ENCODE measurements around the gene DCTN3. TPM values are rescaled to one million over a fixed set of nuclear protein-coding genes. Genes with fewer than 3 reads are reported as not detected.

Gene DCTN3
- total RNA-seq, 1 donor from 2014 or later = 92.7 TPM

- no peak for TF ChIP-seq CTCF (IDR thresholded peaks at IDR 0.05; ENCODE audit: insufficient read depth, low read length, poor library complexity, severe bottlenecking)
- DNase-seq (ENCODE audit: low read depth) = no peak
- Histone ChIP-seq H3K36me3 (ENCODE audit: control insufficient read depth, insufficient read depth, low read length) (no peaks in the 10 kb centered on the region), H3K27me3 (ENCODE audit: control insufficient read depth, insufficient read depth, low read length) (peaks cover 82% of the 10 kb centered on the region), H3K4me3 (ENCODE audit: low read depth, low read length) (no peak overlapping the region)
Measured at GRCh38 chr9:34577400-34578240, 42.7 kb downstream of the DCTN3 start.

- Histone ChIP-seq H3K27me3 (ENCODE audit: control insufficient read depth, insufficient read depth, low read length) (peaks cover 78% of the 10 kb centered on the region), H3K4me3 (ENCODE audit: low read depth, low read length) (no peak overlapping the region), H3K36me3 (ENCODE audit: control insufficient read depth, insufficient read depth, low read length) (no peaks in the 10 kb centered on the region)
- TF ChIP-seq CTCF (IDR thresholded peaks at IDR 0.05; ENCODE audit: insufficient read depth, low read length, poor library complexity, severe bottlenecking) = no peak
- DNase-seq (ENCODE audit: low read depth) = no peak
Measured at GRCh38 chr9:34576597-34577399, 43.5 kb downstream of the DCTN3 start.

- no peak overlapping the region for H3K4me3 ChIP-seq (ENCODE audit: low read depth, low read length)
- no peak for TF ChIP-seq CTCF (IDR thresholded peaks at IDR 0.05; ENCODE audit: insufficient read depth, low read length, poor library complexity, severe bottlenecking)
- no peaks in the 10 kb centered on the region for H3K36me3 ChIP-seq (ENCODE audit: control insufficient read depth, insufficient read depth, low read length)
- DNase-seq (ENCODE audit: low read depth) = no peak
- H3K27me3 ChIP-seq (ENCODE audit: control insufficient read depth, insufficient read depth, low read length) = peaks cover 80% of the 10 kb centered on the region
Measured at GRCh38 chr9:34575862-34576596, 44.3 kb downstream of the DCTN3 start.

- no peak for DNase-seq (ENCODE audit: low read depth)
- H3K27me3 ChIP-seq (ENCODE audit: control insufficient read depth, insufficient read depth, low read length) = peaks cover 80% of the 10 kb centered on the region
- TF ChIP-seq CTCF (IDR thresholded peaks at IDR 0.05; ENCODE audit: insufficient read depth, low read length, poor library complexity, severe bottlenecking) = no peak
- H3K36me3 ChIP-seq (ENCODE audit: control insufficient read depth, insufficient read depth, low read length) = no peaks in the 10 kb centered on the region
- no peak overlapping the region for H3K4me3 ChIP-seq (ENCODE audit: low read depth, low read length)
Measured at GRCh38 chr9:34575241-34575640, 45.1 kb downstream of the DCTN3 start.

GRCh38 chr9:34574571-34574970 lies 45.7 kb downstream of the DCTN3 start:
- no peak for DNase-seq (ENCODE audit: low read depth)
- H3K4me3 ChIP-seq (ENCODE audit: low read depth, low read length) = no peak overlapping the region
- no peaks in the 10 kb centered on the region for H3K36me3 ChIP-seq (ENCODE audit: control insufficient read depth, insufficient read depth, low read length)
- H3K27me3 ChIP-seq (ENCODE audit: control insufficient read depth, insufficient read depth, low read length) = peaks cover 79% of the 10 kb centered on the region
- no peak for TF ChIP-seq CTCF (IDR thresholded peaks at IDR 0.05; ENCODE audit: insufficient read depth, low read length, poor library complexity, severe bottlenecking)

Data from kidney epithelial cell (primary cell).